HCT116 (cell line): ENCODE data around the gene YBX2. TPM values are rescaled to one million over a fixed set of nuclear protein-coding genes. Genes with fewer than 3 reads are reported as not detected.

ENCODE experiments used
- ATAC-seq: fragments of 200-7000 bp; cut with Tn5 transposase; 2 replicates; pipeline ENCODE4 v1.9.1; 2020; ENCODE audit warnings: mild to moderate bottlenecking, moderate library complexity
- BruUV-seq: library from RNA; stranded (reverse); fragments of 400-500 nt; replicated peaks from 2 replicates; lab custom pipeline; 2021; lab: Mats Ljungman, UMichigan
- CTCF ChIA-PET: fragments of 300-600 bp; sonication (Branson Sonifier 250); formaldehyde crosslinking; loops from one replicate; lab custom pipeline; 2021; ENCODE audit warnings: antibody characterized with exemption; lab: Charles Lee
- POLR2A ChIA-PET: fragments of 300-600, 350-600 bp; sonication (Branson Sonifier 250); formaldehyde crosslinking; loops from one replicate; lab custom pipeline; 2021; ENCODE audit warnings: antibody characterized with exemption; lab: Charles Lee
- RAD21 ChIA-PET, 2 experiments: fragments of 300-600 bp; sonication (Branson Sonifier 250); formaldehyde crosslinking; loops; one replicate each; lab custom pipeline; 2023; ENCODE audit warnings: low total read pairs in 2 of 2; ENCODE audit not compliant: uncharacterized antibody in 2 of 2, unreplicated experiment in 2 of 2, low non-redundant PET in 1 of 2; lab: Charles Lee
- DNase-seq: peaks from one replicate; pipeline ENCODE4 v3.0.0-alpha.2; 2010; ENCODE audit warnings: low read depth, low spot score
- H2AFZ ChIP-seq: fragments of 200-600 bp; shearing (Covaris generic), sonication (generic); 2 replicates; pipeline ENCODE4 v1.6.1; 2017; ENCODE audit warnings: low read depth, mixed run types, mixed read lengths, antibody characterized with exemption, low read length; ENCODE audit not compliant: poor library complexity, severe bottlenecking
- H3K27ac ChIP-seq: 2 replicates; pipeline ENCODE4 v1.5.1; 2012; ENCODE audit warnings: low read depth, low read length
- H3K27me3 ChIP-seq: fragments of 200-600 bp; sonication (generic); 2 replicates; pipeline ENCODE4 v1.6.1; 2016; ENCODE audit warnings: mixed run types, low read length, mixed read lengths; ENCODE audit not compliant: insufficient read depth
- H3K36me3 ChIP-seq, 2 experiments: fragments of 200-500 bp in 1 of 2; fragments of 200-600 bp in 1 of 2; sonication (Bioruptor generic) in 1 of 2; sonication (generic) in 1 of 2; 2 replicates each; pipeline versions ENCODE4 v1.5.1 to v1.6.1; 2014 to 2016; ENCODE audit warnings: low read length in 2 of 2, inconsistent platforms in 1 of 2, mixed read lengths in 1 of 2, mixed run types in 1 of 2; ENCODE audit not compliant: insufficient read depth in 2 of 2, control insufficient read depth in 1 of 2
- H3K4me1 ChIP-seq, 2 experiments: fragments of 200-600 bp in 1 of 2; sonication (generic) in 1 of 2; 2 replicates each; pipeline versions ENCODE4 v1.5.1 to v1.6.1; 2012 to 2017; ENCODE audit warnings: low read length in 2 of 2, inconsistent platforms in 1 of 2, mild to moderate bottlenecking in 1 of 2, mixed read lengths in 1 of 2, mixed run types in 1 of 2, moderate library complexity in 1 of 2; ENCODE audit not compliant: insufficient read depth in 2 of 2, control insufficient read depth in 1 of 2
- H3K4me2 ChIP-seq: fragments of 200-600 bp; sonication (generic); 2 replicates; pipeline ENCODE4 v1.6.1; 2017; ENCODE audit warnings: mixed run types, low read length, mixed read lengths
- H3K4me3 ChIP-seq, 2 experiments: fragments of 200-600 bp in 1 of 2; sonication (generic) in 1 of 2; replicated peaks in 1 of 2; 2 replicates each; pipeline ENCODE4 v1.5.1; 2011 to 2016; ENCODE audit warnings: low read length in 2 of 2, control low read depth in 1 of 2, low read depth in 1 of 2, mild to moderate bottlenecking in 1 of 2, mixed read lengths in 1 of 2, mixed run types in 1 of 2
- H3K79me2 ChIP-seq: fragments of 200-600 bp; sonication (generic); 2 replicates; pipeline ENCODE4 v1.6.1; 2017; ENCODE audit warnings: mild to moderate bottlenecking, mixed run types, low read length, moderate library complexity, mixed read lengths; ENCODE audit not compliant: insufficient read depth
- H3K9ac ChIP-seq: fragments of 200-600 bp; sonication (generic); 2 replicates; pipeline ENCODE4 v1.6.1; 2016; ENCODE audit warnings: low read length, mixed read lengths
- H3K9me2 ChIP-seq: fragments of 200-600 bp; sonication (generic), shearing (Covaris generic); 2 replicates; pipeline ENCODE4 v1.6.1; 2017; ENCODE audit warnings: mixed run types, mild to moderate bottlenecking, moderate library complexity; ENCODE audit not compliant: insufficient read depth
- H3K9me3 ChIP-seq, 2 experiments: fragments of 200-500 bp in 1 of 2; fragments of 200-600 bp in 1 of 2; sonication (Bioruptor generic) in 1 of 2; sonication (generic) in 1 of 2; 2 replicates each; pipeline ENCODE4 v1.6.1; 2014 to 2017; ENCODE audit warnings: low read length in 2 of 2, mixed read lengths in 2 of 2, inconsistent platforms in 1 of 2, low read depth in 1 of 2, mild to moderate bottlenecking in 1 of 2, mixed run types in 1 of 2, moderate library complexity in 1 of 2; ENCODE audit not compliant: control insufficient read depth in 1 of 2, insufficient read depth in 1 of 2
- H4K20me1 ChIP-seq: fragments of 200-600 bp; sonication (generic), shearing (Covaris generic); 2 replicates; pipeline ENCODE4 v1.6.1; 2017; ENCODE audit warnings: mixed run types, mild to moderate bottlenecking, moderate library complexity; ENCODE audit not compliant: insufficient read depth
- CBX3 ChIP-seq: IDR thresholded peaks from 2 replicates; pipeline ENCODE4 v1.6.1; 2012; ENCODE audit warnings: low read depth
- CEBPB ChIP-seq: IDR thresholded peaks from 2 replicates; pipeline ENCODE4 v1.6.1; 2012; ENCODE audit warnings: low read depth
- EGR1 ChIP-seq: IDR thresholded peaks from 2 replicates; pipeline ENCODE4 v1.6.1; 2012; ENCODE audit warnings: low read depth
- ELF1 ChIP-seq: IDR thresholded peaks from 2 replicates; pipeline ENCODE4 v1.6.1; 2012; ENCODE audit warnings: low read depth, borderline replicate concordance
- EZH2 ChIP-seq: fragments of 200-600 bp; sonication (generic); IDR thresholded peaks from 2 replicates; pipeline ENCODE4 v1.6.1; 2017; ENCODE audit warnings: antibody characterized with exemption, mixed run types
- EZH2phosphoT487 ChIP-seq: fragments of 200-600 bp; IDR thresholded peaks from 2 replicates; pipeline ENCODE4 v1.6.1; 2018; ENCODE audit warnings: antibody characterized with exemption, borderline replicate concordance
- JUND ChIP-seq: IDR thresholded peaks from 2 replicates; pipeline ENCODE4 v1.6.1; 2012
- POLR2AphosphoS5 ChIP-seq: IDR thresholded peaks from 2 replicates; pipeline ENCODE4 v1.6.1; 2011; ENCODE audit warnings: mild to moderate bottlenecking, low read depth, low read length, moderate library complexity
- SIN3A ChIP-seq: IDR thresholded peaks from 2 replicates; pipeline ENCODE4 v1.6.1; 2012; ENCODE audit warnings: low read depth
- SP1 ChIP-seq: IDR thresholded peaks from 2 replicates; pipeline ENCODE4 v1.6.1; 2012; ENCODE audit warnings: low read depth
- SRF ChIP-seq: IDR thresholded peaks from 2 replicates; pipeline ENCODE4 v1.6.1; 2012; ENCODE audit warnings: low read depth
- TCF7L2 ChIP-seq: IDR thresholded peaks from 2 replicates; pipeline ENCODE4 v1.7.0; 2011; ENCODE audit warnings: borderline replicate concordance, inconsistent platforms; ENCODE audit not compliant: insufficient read depth, insufficient read length; ENCODE audit errors: extremely low read depth
- YY1 ChIP-seq: IDR thresholded peaks from 2 replicates; pipeline ENCODE4 v1.6.1; 2011; ENCODE audit warnings: low read length, low read depth, moderate library complexity, mild to moderate bottlenecking; ENCODE audit not compliant: insufficient replicate concordance; ENCODE audit errors: extremely low read depth
- ZFX ChIP-seq: fragments of 450-650 bp; IDR thresholded peaks from 2 replicates; pipeline ENCODE4 v1.6.1; 2017
- ZNF274 ChIP-seq: fragments of 200-500 bp; sonication (Bioruptor generic); IDR thresholded peaks from 2 replicates; pipeline ENCODE4 v1.6.1; 2014; ENCODE audit warnings: mild to moderate bottlenecking, low read depth, low read length, inconsistent platforms
- intact Hi-C: fragments of 100-400 bp; cut with micrococcal nuclease; formaldehyde crosslinking; loops from 2 replicates; pipeline ENCODE4 v1.10.0; 2022
- total RNA-seq: library from RNA; stranded (reverse); gene quantifications from one replicate; pipeline ENCODE4 v1.2.1, GENCODE V29; 2021; ENCODE audit not compliant: unreplicated experiment
- TF ChIP-seq, protein P1 (sequence below): IDR thresholded peaks from 2 replicates; pipeline ENCODE4 v1.6.1; 2012
- TF ChIP-seq, protein P2 (sequence below): IDR thresholded peaks from 2 replicates; pipeline ENCODE4 v1.6.1; 2012; ENCODE audit warnings: low read depth
- TF ChIP-seq, protein P3 (sequence below): IDR thresholded peaks from 2 replicates; pipeline ENCODE4 v1.6.1; 2012

The YBX2 gene
- total RNA-seq, 1 experiment from 2014 or later, result 2.3 TPM

- TF ChIP-seq ELF1 (peak; percentile 59; the same call in 1 of the 2 replicates), SP1 (peak; percentile 39; the same call in 1 of the 2 replicates), TCF7L2 (peak; percentile 32), CEBPB (no peak)
- TF ChIP-seq, protein P1, sequence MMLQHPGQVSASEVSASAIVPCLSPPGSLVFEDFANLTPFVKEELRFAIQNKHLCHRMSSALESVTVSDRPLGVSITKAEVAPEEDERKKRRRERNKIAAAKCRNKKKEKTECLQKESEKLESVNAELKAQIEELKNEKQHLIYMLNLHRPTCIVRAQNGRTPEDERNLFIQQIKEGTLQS, result no peak
- TF ChIP-seq, protein P2, sequence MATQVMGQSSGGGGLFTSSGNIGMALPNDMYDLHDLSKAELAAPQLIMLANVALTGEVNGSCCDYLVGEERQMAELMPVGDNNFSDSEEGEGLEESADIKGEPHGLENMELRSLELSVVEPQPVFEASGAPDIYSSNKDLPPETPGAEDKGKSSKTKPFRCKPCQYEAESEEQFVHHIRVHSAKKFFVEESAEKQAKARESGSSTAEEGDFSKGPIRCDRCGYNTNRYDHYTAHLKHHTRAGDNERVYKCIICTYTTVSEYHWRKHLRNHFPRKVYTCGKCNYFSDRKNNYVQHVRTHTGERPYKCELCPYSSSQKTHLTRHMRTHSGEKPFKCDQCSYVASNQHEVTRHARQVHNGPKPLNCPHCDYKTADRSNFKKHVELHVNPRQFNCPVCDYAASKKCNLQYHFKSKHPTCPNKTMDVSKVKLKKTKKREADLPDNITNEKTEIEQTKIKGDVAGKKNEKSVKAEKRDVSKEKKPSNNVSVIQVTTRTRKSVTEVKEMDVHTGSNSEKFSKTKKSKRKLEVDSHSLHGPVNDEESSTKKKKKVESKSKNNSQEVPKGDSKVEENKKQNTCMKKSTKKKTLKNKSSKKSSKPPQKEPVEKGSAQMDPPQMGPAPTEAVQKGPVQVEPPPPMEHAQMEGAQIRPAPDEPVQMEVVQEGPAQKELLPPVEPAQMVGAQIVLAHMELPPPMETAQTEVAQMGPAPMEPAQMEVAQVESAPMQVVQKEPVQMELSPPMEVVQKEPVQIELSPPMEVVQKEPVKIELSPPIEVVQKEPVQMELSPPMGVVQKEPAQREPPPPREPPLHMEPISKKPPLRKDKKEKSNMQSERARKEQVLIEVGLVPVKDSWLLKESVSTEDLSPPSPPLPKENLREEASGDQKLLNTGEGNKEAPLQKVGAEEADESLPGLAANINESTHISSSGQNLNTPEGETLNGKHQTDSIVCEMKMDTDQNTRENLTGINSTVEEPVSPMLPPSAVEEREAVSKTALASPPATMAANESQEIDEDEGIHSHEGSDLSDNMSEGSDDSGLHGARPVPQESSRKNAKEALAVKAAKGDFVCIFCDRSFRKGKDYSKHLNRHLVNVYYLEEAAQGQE, result no peak
These were observed 52.4 kb downstream of the YBX2 start, which contains the start of gene GABARAP (continued) for GRCh38 chr17:7241783-7242716.

DNA sequence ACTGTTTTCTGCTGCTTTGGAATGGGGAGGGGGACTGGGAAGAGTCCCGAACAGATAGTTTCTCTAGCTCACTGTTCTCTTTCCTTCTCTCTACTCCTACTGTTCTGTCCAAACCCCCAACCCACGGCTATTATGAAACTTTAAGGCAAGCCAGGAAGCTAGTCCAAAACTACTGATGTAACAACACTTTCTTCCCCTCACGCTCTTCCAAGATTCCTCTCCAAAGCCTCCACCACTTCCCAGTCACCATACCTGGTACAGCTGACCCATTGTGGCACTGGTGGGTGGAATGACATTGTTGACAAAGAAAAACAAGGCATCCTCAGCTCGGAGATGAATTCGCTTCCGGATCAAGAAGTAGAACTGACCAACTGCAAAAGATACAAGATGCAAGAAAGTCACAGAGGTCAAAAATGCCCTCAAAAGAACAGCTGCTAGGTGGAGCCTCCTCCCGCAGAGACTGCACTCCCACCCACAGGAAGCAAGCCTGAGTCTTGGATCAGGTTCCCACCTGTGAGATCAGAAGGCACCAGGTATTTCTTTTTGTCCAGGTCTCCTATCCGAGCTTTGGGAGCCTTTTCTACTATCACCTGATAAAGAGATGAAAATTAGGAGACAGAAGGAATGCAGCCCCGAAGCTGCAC is 53.2 kb downstream of the YBX2 start:
- Histone ChIP-seq H4K20me1 (no peaks in the 10 kb centered on the region), H3K9ac (peak overlapping the region; percentile 85), H3K4me3 (peak overlapping the region; percentile 93 to 97), H3K9me2 (no peaks in the 10 kb centered on the region), H3K4me2 (peak overlapping the region; percentile 79), H3K36me3 (peaks cover 22 to 37% of the 10 kb centered on the region in 2 experiments; a peak in 3 of 4 replicates), H2AFZ (no peak overlapping the region), H3K27me3 (no peaks in the 10 kb centered on the region), H3K9me3 (no peaks in the 10 kb centered on the region), H3K4me1 (peaks cover 27 to 47% of the 10 kb centered on the region in 2 experiments), H3K79me2 (peaks cover 49% of the 10 kb centered on the region), H3K27ac (peak overlapping the region; percentile 92)
- no TSS peak for BruUV-seq
- intact Hi-C loops, result no loop called here
- DNase-seq (no peak), ATAC-seq (no peak)
- ChIA-PET POLR2A (interaction anchor here (1.1 to 2.9 kb wide), 6 partner anchors 10 to 88 kb away, joined by 3 to 13 read pairs (median 6); partner anchors contain the start of genes ACADVL, CTDNEP1, DLG4 and ELP5), CTCF (interaction anchor here (0.9 to 1.6 kb wide), 2 partner anchors 21 to 196 kb away, joined by 3 to 4 read pairs; no protein-coding TSS in a partner anchor), RAD21 (interaction anchor here in 1 of 2 experiments (1.3 kb wide), 1 partner anchor 20 kb away, joined by 5 read pairs; no protein-coding TSS in a partner anchor)
- no peak for TF ChIP-seq TCF7L2
- TF ChIP-seq CEBPB, result no peak
- no peak for TF ChIP-seq EZH2
- no peak for TF ChIP-seq SRF
- TF ChIP-seq CBX3, result no peak
- TF ChIP-seq, protein P1, result no peak
- no peak for TF ChIP-seq EGR1
- TF ChIP-seq JUND, result no peak
- TF ChIP-seq SP1, result no peak
- TF ChIP-seq EZH2phosphoT487, result no peak
- no peak for TF ChIP-seq YY1
- TF ChIP-seq ZNF274, result no peak
- no peak for TF ChIP-seq POLR2AphosphoS5
- TF ChIP-seq, protein P3, sequence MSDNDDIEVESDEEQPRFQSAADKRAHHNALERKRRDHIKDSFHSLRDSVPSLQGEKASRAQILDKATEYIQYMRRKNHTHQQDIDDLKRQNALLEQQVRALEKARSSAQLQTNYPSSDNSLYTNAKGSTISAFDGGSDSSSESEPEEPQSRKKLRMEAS, result no peak
- TF ChIP-seq SIN3A, result no peak
- no peak for TF ChIP-seq ZFX
